Mucosa of descending colon (tissue), 3 donors: Measurements from ENCODE around the gene PTPRD. TPM values are rescaled to one million over a fixed set of nuclear protein-coding genes. Genes with fewer than 3 reads are reported as not detected.

Experiments
- ATAC-seq: fragments of 200-7000 bp; cut with Tn5 transposase; one replicate; pipeline ENCODE4 v1.9.1; 2020; ENCODE audit warnings: mild to moderate bottlenecking, moderate library complexity
- DNase-seq, 3 donors: peaks; one replicate each; pipeline ENCODE4 v3.0.0-alpha.2; 2020
- H3K36me3 ChIP-seq: fragments of 200-600 bp; one replicate; pipeline ENCODE4 v1.8.0; 2021; ENCODE audit warnings: low read depth, mild to moderate bottlenecking
- H3K4me1 ChIP-seq: fragments of 200-600 bp; one replicate; pipeline ENCODE4 v1.8.0; 2021; ENCODE audit warnings: low read depth, mild to moderate bottlenecking
- H3K4me3 ChIP-seq: fragments of 200-600 bp; one replicate; pipeline ENCODE4 v1.8.0; 2021; ENCODE audit warnings: mild to moderate bottlenecking
- H3K9me3 ChIP-seq: fragments of 200-600 bp; one replicate; pipeline ENCODE4 v1.8.0; 2021; ENCODE audit warnings: mild to moderate bottlenecking
- intact Hi-C, 2 donors: fragments of 100-400 bp; cut with DNase I in 1 of 2; cut with micrococcal nuclease in 1 of 2; formaldehyde crosslinking; loops; one replicate each; pipeline versions ENCODE4 v1.11.0 to v1.11.1; 2022; cut with DNase I, micrococcal nuclease
- total RNA-seq, 3 donors: library from RNA; stranded (reverse); fragmentation: NEBNext Ultra II Directional in 2 of 3; extraction: Animal tissue kit (Norgen Biotek cat#: 25700) in 2 of 3; gene quantifications; one replicate each; pipeline versions ENCODE4 v1.2.1 to v1.2.4, GENCODE V29; 2021 to 2023
- TF ChIP-seq, protein P1 (sequence below): fragments of 200-600 bp; IDR thresholded peaks from one replicate; pipeline ENCODE4 v1.8.0; 2022; ENCODE audit warnings: antibody characterized with exemption, mild to moderate bottlenecking
- donor health status: DM: no; HTN: no; CAD: no; lungs with moderate emphysema.
- donor health status: DM: no; HTN: no; CAD: no.
- donor health status: DM: no; HTN: yes; CAD: no.

Gene PTPRD
- total RNA-seq, 3 donors from 2014 or later, result 52.7 to 128 (median 113) TPM

DNA sequence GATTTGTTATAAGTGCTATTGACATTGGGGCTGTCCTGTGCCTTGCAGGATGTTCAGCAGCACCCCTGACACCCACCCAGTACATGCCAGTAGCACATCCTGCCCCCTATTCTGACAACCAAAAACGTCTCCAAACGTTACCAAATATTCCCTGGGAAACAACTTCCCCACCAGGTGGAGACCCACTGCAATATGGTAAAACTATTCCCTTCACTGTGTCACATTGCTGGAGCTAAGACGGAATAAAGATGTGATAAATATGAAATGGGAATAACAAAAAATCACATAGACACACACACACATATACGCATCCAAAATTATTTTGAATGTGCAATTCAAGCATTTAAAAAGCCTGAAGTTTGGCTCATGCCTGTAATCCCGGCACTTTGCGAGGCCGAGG lies 1939.0 kb downstream of the PTPRD start:
- Histone ChIP-seq H3K9me3 (no peaks in the 10 kb centered on the region), H3K36me3 (no peaks in the 10 kb centered on the region), H3K4me1 (no peaks in the 10 kb centered on the region), H3K4me3 (no peak overlapping the region)
- no peak for ATAC-seq
- no peak for DNase-seq
- intact Hi-C loops, result no loop called here
- TF ChIP-seq, protein P1, sequence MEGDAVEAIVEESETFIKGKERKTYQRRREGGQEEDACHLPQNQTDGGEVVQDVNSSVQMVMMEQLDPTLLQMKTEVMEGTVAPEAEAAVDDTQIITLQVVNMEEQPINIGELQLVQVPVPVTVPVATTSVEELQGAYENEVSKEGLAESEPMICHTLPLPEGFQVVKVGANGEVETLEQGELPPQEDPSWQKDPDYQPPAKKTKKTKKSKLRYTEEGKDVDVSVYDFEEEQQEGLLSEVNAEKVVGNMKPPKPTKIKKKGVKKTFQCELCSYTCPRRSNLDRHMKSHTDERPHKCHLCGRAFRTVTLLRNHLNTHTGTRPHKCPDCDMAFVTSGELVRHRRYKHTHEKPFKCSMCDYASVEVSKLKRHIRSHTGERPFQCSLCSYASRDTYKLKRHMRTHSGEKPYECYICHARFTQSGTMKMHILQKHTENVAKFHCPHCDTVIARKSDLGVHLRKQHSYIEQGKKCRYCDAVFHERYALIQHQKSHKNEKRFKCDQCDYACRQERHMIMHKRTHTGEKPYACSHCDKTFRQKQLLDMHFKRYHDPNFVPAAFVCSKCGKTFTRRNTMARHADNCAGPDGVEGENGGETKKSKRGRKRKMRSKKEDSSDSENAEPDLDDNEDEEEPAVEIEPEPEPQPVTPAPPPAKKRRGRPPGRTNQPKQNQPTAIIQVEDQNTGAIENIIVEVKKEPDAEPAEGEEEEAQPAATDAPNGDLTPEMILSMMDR, result no peak

DNA sequence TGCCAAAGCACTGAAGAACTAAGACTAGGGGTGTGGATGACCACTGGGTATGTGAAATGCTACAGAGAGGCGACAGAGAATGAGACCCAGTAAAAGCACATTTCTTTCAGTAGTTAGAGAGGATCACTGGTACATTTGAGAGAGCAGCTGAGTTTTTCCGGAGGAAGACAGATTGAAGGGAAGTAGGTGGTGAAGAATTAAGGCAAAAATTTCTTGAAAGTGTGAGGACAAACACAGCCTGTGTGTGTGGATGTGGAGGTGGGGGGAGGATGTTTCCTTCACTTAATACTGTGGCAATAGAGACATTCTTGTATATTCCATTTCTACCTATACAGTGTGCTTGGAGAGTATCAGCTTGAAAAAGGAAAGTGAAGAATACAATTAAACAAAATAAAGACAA lies 1942.1 kb downstream of the PTPRD start:
- Histone ChIP-seq H3K9me3 (no peaks in the 10 kb centered on the region), H3K36me3 (no peaks in the 10 kb centered on the region), H3K4me1 (no peaks in the 10 kb centered on the region), H3K4me3 (no peak overlapping the region)
- intact Hi-C loops, result no loop called here
- TF ChIP-seq, protein P1, result no peak
- no peak for ATAC-seq
- DNase-seq, result no peak

DNA sequence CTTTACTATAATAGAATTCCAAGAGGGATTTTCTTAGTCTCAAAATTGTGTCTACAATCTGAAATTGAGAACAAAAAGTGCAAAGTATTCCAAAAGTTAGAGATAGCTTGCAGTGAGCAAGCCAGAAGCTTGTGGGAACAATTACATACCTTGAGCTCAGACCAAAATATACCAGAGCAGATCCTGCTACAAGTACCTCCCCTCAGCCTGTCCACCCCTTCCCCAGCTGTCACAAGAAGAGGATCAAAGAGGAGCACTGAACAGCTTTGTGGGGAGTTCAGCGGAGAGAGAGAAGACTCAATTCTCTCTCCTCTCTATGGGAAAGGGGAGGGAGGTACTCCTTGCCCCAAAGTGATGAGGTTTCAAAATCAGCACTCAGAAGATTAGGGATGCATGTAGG lies 1944.1 kb downstream of the PTPRD start:
- TF ChIP-seq, protein P1, result no peak
- Histone ChIP-seq H3K4me3 (no peak overlapping the region), H3K9me3 (no peaks in the 10 kb centered on the region), H3K36me3 (no peaks in the 10 kb centered on the region), H3K4me1 (no peaks in the 10 kb centered on the region)
- intact Hi-C loops, result no loop called here
- ATAC-seq, result no peak
- no peak for DNase-seq

DNA sequence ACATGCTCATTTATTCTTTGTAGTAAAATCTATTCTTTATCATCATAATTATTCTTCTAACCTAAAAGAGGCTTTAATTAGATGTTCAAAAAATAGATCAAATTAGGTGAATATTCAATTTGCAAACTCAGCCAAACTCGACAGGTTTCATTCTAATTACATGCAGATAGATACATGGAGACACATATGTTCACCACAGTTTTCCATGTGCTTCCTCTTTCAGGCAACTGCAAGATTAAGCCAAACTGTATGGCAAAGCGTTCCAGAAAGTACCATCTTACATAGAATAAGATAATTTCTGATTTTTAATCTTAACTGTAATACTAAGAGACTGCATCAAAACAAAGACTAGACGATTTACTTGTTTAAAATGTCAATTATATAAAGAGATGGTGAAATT lies 1944.6 kb downstream of the PTPRD start:
- intact Hi-C loops, result no loop called here
- TF ChIP-seq, protein P1, result no peak
- ATAC-seq (no peak), DNase-seq (no peak)
- Histone ChIP-seq H3K4me3 (no peak overlapping the region), H3K9me3 (no peaks in the 10 kb centered on the region), H3K36me3 (no peaks in the 10 kb centered on the region), H3K4me1 (no peaks in the 10 kb centered on the region)

DNA sequence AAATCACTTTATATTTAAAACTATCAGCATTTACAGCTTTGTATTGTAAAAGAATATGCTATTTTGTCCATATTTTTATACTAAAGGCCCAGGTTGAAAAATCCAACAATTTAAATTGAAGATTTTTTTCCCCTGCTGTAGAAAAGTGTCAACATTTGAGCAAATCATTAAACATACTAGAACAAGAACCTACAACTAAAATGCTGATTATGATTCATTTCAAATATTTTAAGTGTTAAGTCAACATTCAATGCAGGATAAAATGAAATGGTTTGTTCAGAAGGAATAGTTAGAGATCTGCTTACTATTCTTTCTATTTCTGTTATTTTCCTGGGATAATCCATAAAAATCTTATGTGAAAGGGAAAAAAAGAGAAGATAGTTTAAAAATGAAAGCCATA lies 1946.7 kb downstream of the PTPRD start:
- Histone ChIP-seq H3K4me1 (no peaks in the 10 kb centered on the region), H3K4me3 (no peak overlapping the region), H3K9me3 (no peaks in the 10 kb centered on the region), H3K36me3 (no peaks in the 10 kb centered on the region)
- DNase-seq (no peak), ATAC-seq (no peak)
- TF ChIP-seq, protein P1, result no peak
- intact Hi-C loops, result no loop called here

DNA sequence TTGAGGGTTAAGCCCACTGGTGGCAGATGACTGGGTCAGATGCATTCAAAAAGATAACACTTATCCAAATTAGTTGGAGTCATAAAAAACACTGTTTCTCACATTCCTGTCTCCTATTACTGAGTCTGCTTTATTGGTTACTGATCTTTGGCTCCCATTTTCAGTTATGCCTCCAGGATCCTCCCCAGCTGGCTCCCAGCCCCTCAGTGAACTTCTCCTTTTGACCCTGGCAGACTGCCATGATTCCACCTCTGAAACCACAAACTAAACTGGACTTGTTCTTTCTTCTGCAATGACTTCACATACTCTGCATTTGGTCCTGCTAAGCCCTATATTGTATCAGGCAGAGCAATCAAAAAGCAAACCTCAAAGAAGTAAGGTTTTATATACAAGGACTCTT lies 1952.4 kb downstream of the PTPRD start:
- TF ChIP-seq, protein P1, result no peak
- DNase-seq (peak in 2 of 3 donors; percentile 33 to 42), ATAC-seq (peak; percentile 56)
- no peaks in the 10 kb centered on the region for H3K9me3 ChIP-seq
- no peak overlapping the region for H3K4me3 ChIP-seq
- no peaks in the 10 kb centered on the region for H3K36me3 ChIP-seq
- H3K4me1 ChIP-seq, result no peaks in the 10 kb centered on the region
- intact Hi-C loops, result no loop called here
